Uterus (tissue), 4 donors: Measurements from ENCODE around the gene SETBP1. TPM values are rescaled to one million over a fixed set of nuclear protein-coding genes. Genes with fewer than 3 reads are reported as not detected.

Source experiments
- DNase-seq, 2 donors: peaks; one replicate each; pipeline ENCODE4 v3.0.0-alpha.2; 2019 to 2020
- H3K27ac ChIP-seq, 2 donors: fragments of 200-600 bp; sonication (generic); 1 replicate in 1 of 2; 2 replicates in 1 of 2; pipeline ENCODE4 v1.5.1; 2016 to 2018
- H3K27me3 ChIP-seq, 2 donors: fragments of 200-600 bp; sonication (generic); one replicate each; pipeline ENCODE4 v1.5.1; 2018 to 2019; ENCODE audit warnings: control low read depth in 1 of 2
- H3K36me3 ChIP-seq, 2 donors: fragments of 200-600 bp; sonication (generic); one replicate each; pipeline ENCODE4 v1.5.1; 2019; ENCODE audit warnings: control low read depth in 1 of 2
- H3K4me1 ChIP-seq, 2 donors: fragments of 200-600 bp; sonication (generic); one replicate each; pipeline ENCODE4 v1.5.1; 2018 to 2019; ENCODE audit warnings: control low read depth in 1 of 2
- H3K4me3 ChIP-seq, 2 donors: fragments of 200-600 bp; sonication (generic); 1 replicate in 1 of 2; 2 replicates in 1 of 2; pipeline ENCODE4 v1.5.1; 2018 to 2019; ENCODE audit warnings: mild to moderate bottlenecking in 1 of 2
- H3K9me3 ChIP-seq, 2 donors: fragments of 200-600 bp; sonication (generic); one replicate each; pipeline ENCODE4 v1.5.1; 2019; ENCODE audit warnings: control low read depth in 1 of 2
- CTCF ChIP-seq, 4 experiments: fragments of 200-600 bp in 2 of 4; fragments of 450-650 bp in 2 of 4; sonication (generic) in 2 of 4; IDR thresholded peaks; one replicate each; pipeline ENCODE4 v1.5.1; 2016 to 2019; ENCODE audit warnings: antibody characterized with exemption in 4 of 4, mild to moderate bottlenecking in 2 of 4, moderate library complexity in 1 of 4
- POLR2A ChIP-seq, 2 donors: fragments of 450-650 bp; IDR thresholded peaks; one replicate each; pipeline ENCODE4 v1.6.1; 2016; ENCODE audit warnings: antibody characterized with exemption in 2 of 2, mild to moderate bottlenecking in 1 of 2, moderate library complexity in 1 of 2
- intact Hi-C: fragments of 100-400 bp; cut with DNase I; formaldehyde crosslinking; loops from one replicate; pipeline ENCODE4 v1.15.1; 2023; ENCODE audit warnings: low total_unique reads
- total RNA-seq, 4 donors: library from RNA; depleted of rRNA in 3 of 4; stranded (reverse); fragments of >200 nt in 3 of 4; gene quantifications; one replicate each; pipeline versions ENCODE4 v1.1.0 to v1.2.4, GENCODE V29; 2014 to 2023
- donor health status: DM: yes; HTN: yes; CAD: no.

The SETBP1 gene
- total RNA-seq, 4 donors from 2014 or later = 16.8 to 74.0 (median 36.9) TPM

GRCh38 chr18:44889111-44889510 is 208.4 kb downstream of the SETBP1 start:
- no peaks in the 10 kb centered on the region for H3K36me3 ChIP-seq
- H3K9me3 ChIP-seq = no peaks in the 10 kb centered on the region
- peak in 1 of 2 donors; percentile 39 for DNase-seq
- H3K4me1 ChIP-seq = no peaks in the 10 kb centered on the region
- TF ChIP-seq POLR2A (IDR thresholded peaks at IDR 0.05) (no peak), CTCF (IDR thresholded peaks at IDR 0.05) (no peak)
- no peaks in the 10 kb centered on the region for H3K27me3 ChIP-seq
- peak overlapping the region; percentile 41 to 81 for H3K27ac ChIP-seq
- no peak overlapping the region for H3K4me3 ChIP-seq
- intact Hi-C loops = no loop called here

DNA sequence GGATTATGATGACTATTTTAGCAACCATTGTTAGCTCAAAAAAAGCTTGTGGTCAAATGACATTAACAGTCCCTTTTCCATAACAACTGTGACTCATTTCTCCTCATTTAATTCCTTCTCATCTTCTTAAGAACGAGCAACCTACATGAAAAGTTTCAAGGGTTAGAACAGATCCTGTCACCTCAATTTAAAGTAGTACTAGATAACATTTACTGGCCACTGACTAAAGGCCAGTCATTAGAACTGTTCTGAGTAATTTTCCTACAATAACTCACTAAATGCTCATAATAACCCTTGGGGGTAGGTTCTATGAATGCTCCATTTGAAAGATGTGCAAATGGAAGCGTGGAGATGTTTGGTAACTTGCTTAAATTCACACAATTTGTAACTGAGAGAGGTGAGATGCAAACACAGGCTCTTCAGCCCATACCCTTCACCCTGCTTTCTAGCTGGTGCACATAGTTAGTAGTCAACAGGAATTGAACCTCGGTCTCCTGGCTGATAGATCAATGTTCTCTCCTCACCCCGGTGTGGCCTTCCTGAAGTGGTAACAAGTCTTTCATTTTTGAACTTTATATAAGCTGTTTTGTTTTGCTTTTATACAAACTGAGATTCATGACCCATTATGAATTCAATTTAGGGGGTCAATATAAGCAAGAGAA is 212.5 kb downstream of the SETBP1 start:
- Histone ChIP-seq H3K36me3 (no peaks in the 10 kb centered on the region), H3K27ac (no peak overlapping the region)
- intact Hi-C loops = no loop called here

GRCh38 chr18:44893966-44894365 is 213.3 kb downstream of the SETBP1 start:
- no peaks in the 10 kb centered on the region for H3K4me1 ChIP-seq
- H3K36me3 ChIP-seq = no peaks in the 10 kb centered on the region
- H3K9me3 ChIP-seq = no peaks in the 10 kb centered on the region
- no peak overlapping the region for H3K4me3 ChIP-seq
- DNase-seq = no peak
- intact Hi-C loops = no loop called here
- no peak overlapping the region for H3K27ac ChIP-seq
- H3K27me3 ChIP-seq = no peaks in the 10 kb centered on the region
- no peak for TF ChIP-seq POLR2A (IDR thresholded peaks at IDR 0.05)

More for the DNA sequence above, 212.5 kb downstream of the SETBP1 start:
- TF ChIP-seq POLR2A (IDR thresholded peaks at IDR 0.05) = no peak
- no peak for TF ChIP-seq CTCF (IDR thresholded peaks at IDR 0.05)
- Histone ChIP-seq H3K4me1 (no peaks in the 10 kb centered on the region), H3K4me3 (no peak overlapping the region), H3K9me3 (no peaks in the 10 kb centered on the region), H3K27me3 (no peaks in the 10 kb centered on the region)
- no peak for DNase-seq

GRCh38 chr18:44895176-44895798 is 214.6 kb downstream of the SETBP1 start:
- H3K4me3 ChIP-seq = no peak overlapping the region
- H3K27ac ChIP-seq = no peak overlapping the region
- H3K36me3 ChIP-seq = no peaks in the 10 kb centered on the region
- H3K9me3 ChIP-seq = no peaks in the 10 kb centered on the region
- intact Hi-C loops = no loop called here
- DNase-seq = peak in 1 of 2 donors; percentile 30
- no peaks in the 10 kb centered on the region for H3K27me3 ChIP-seq
- TF ChIP-seq POLR2A (IDR thresholded peaks at IDR 0.05) = no peak
- TF ChIP-seq CTCF (IDR thresholded peaks at IDR 0.05) = peak; percentile 6 to 23 (median 20)
- H3K4me1 ChIP-seq = no peaks in the 10 kb centered on the region

DNA sequence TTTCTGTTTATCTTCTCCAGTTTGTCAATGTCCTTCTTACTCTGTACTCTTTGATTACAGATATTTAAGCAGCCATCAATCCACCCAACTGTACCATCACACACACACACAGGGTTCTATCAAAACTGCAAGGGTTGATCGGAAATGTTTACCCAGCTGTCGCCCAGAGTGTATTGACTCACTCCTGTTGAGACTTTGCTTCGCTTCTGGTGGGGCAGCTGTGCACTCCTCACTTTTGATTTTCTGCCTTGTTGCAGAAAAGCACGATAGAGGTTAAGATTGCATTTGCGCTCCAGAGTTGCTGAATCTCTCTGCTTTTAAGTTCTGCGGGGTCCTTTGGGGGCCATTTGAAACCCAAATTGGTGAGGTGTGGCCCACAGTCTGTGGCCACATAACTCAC is 216.2 kb downstream of the SETBP1 start:
- Histone ChIP-seq H3K4me3 (no peak overlapping the region), H3K27ac (no peak overlapping the region), H3K4me1 (no peaks in the 10 kb centered on the region), H3K27me3 (no peaks in the 10 kb centered on the region), H3K36me3 (no peaks in the 10 kb centered on the region), H3K9me3 (no peaks in the 10 kb centered on the region)
- intact Hi-C loops = no loop called here
- TF ChIP-seq CTCF (IDR thresholded peaks at IDR 0.05) (no peak), POLR2A (IDR thresholded peaks at IDR 0.05) (no peak)
- DNase-seq = no peak
